ENCODE results near the gene BCL2. TPM values are rescaled to one million over a fixed set of nuclear protein-coding genes. Genes with fewer than 3 reads are reported as not detected.

The BCL2 gene
- total RNA-seq, 1 donor from 2014 or later: 18.7 TPM

DNA sequence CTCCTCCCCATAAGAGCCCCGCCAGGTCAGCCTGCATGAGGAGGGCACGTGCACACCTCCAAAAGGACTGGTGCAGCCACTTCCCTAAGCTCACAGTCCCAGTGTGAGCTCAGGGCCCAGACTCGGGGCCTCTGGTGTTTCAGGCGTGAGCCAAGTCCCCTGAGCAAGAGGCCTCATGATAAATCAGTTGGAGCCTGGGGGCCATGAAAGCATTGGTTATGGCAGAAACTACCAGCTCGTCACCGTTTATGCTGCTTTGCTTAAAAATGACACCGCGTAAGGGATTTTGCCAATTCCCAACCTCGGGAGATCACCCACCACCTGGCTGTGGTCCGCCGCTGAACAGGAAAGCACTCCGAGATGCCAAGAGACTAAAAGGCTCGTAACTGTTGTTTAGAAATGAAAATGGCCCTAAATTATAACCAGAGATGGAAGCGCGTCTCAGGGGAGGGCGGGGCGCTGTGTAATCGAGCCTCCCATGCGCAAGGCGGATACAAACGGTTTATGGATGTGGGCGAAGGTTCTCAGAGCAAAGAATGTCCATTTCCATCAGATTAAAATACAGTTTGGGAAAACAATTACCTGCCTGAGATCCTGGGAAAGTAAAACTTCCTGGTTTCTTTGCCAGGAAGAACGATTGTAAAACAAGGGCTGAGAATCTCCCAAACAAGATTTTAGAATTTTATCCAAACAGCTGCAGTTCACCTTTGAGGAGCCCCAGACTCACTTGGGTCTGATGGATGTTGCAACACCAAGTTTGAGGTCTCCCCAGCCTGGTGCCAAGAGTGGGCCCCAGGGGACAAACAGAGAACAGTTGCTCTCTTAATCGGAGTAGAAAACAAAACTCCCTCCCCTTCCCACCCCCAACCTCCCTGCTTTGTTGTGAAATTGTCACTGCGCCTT, 141.4 kb downstream of the BCL2 start:
- H3K4me1 ChIP-seq: peaks cover 81% of the 10 kb centered on the region
- peak overlapping the region; percentile 19 to 21 for H3K4me3 ChIP-seq
- no peak for DNase-seq (ENCODE audit: extremely low spot score in 2 of 2)
- intact Hi-C loops (cut with DNase I): no loop called here
- H3K9me3 ChIP-seq: no peaks in the 10 kb centered on the region
- peak overlapping the region; percentile 85 for H3K27ac ChIP-seq
- H3K27me3 ChIP-seq: no peaks in the 10 kb centered on the region
- no peaks in the 10 kb centered on the region for H3K36me3 ChIP-seq
- peak; percentile 30 to 69 for TF ChIP-seq POLR2AphosphoS5 (IDR thresholded peaks at IDR 0.05; ENCODE audit: insufficient read depth in 1 of 2, low read depth in 1 of 2)
- TF ChIP-seq, protein P1, sequence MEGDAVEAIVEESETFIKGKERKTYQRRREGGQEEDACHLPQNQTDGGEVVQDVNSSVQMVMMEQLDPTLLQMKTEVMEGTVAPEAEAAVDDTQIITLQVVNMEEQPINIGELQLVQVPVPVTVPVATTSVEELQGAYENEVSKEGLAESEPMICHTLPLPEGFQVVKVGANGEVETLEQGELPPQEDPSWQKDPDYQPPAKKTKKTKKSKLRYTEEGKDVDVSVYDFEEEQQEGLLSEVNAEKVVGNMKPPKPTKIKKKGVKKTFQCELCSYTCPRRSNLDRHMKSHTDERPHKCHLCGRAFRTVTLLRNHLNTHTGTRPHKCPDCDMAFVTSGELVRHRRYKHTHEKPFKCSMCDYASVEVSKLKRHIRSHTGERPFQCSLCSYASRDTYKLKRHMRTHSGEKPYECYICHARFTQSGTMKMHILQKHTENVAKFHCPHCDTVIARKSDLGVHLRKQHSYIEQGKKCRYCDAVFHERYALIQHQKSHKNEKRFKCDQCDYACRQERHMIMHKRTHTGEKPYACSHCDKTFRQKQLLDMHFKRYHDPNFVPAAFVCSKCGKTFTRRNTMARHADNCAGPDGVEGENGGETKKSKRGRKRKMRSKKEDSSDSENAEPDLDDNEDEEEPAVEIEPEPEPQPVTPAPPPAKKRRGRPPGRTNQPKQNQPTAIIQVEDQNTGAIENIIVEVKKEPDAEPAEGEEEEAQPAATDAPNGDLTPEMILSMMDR (IDR thresholded peaks at IDR 0.05): no peak
- TF ChIP-seq POLR2A (IDR thresholded peaks at IDR 0.05): no peak

DNA sequence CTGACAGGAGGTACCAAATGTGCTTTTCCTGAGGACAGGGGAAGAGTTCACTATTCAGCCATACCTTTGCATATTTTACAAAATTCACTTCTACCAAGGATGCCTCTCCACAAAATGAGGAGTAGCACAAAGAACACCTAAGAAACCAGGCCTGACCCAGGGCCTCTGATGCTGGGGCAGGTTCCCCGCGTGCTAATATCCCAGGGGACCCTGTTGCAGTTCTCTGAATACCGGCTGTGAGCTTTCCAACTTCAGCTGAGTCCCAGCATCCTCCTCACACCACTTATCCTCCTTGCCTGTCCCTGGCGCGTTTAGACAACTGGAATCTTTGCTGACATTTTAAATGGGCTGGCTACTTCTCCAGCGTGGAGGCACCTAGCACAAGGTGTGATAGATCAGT, 142.3 kb downstream of the BCL2 start:
- intact Hi-C loops (cut with DNase I): no loop called here
- no peak for TF ChIP-seq POLR2AphosphoS5 (IDR thresholded peaks at IDR 0.05; ENCODE audit: insufficient read depth in 1 of 2, low read depth in 1 of 2)
- TF ChIP-seq POLR2A (IDR thresholded peaks at IDR 0.05): no peak
- TF ChIP-seq, protein P1 (IDR thresholded peaks at IDR 0.05): no peak
- no peak for DNase-seq (ENCODE audit: extremely low spot score in 2 of 2)
- Histone ChIP-seq H3K27ac (peak overlapping the region; percentile 85), H3K4me1 (peaks cover 77% of the 10 kb centered on the region), H3K4me3 (no peak overlapping the region), H3K36me3 (no peaks in the 10 kb centered on the region), H3K9me3 (no peaks in the 10 kb centered on the region), H3K27me3 (no peaks in the 10 kb centered on the region)

DNA sequence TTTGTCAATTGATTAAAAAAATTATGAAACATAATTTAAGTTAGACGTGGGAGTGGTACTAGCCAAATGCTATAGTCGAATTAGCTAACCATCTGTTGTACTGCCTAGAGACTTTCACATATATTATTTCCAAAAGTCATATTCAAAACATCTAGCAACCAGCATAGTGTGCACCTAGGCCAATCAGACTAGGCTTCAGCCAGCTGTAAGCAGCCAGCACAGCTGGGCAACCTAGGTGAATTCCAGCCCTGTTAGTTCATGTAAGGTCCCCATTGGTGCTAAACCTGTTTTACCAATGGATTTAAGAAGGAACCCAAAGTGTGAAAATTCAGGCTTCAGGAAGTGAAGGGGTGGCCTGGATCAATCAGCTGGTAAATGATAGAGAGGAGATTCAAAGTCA, 144.3 kb downstream of the BCL2 start:
- H3K4me1 ChIP-seq: peaks cover 57% of the 10 kb centered on the region
- DNase-seq (ENCODE audit: extremely low spot score in 2 of 2): no peak
- H3K9me3 ChIP-seq: no peaks in the 10 kb centered on the region
- peak overlapping the region; percentile 85 for H3K27ac ChIP-seq
- no peaks in the 10 kb centered on the region for H3K36me3 ChIP-seq
- TF ChIP-seq POLR2A (IDR thresholded peaks at IDR 0.05) (no peak), POLR2AphosphoS5 (IDR thresholded peaks at IDR 0.05; ENCODE audit: insufficient read depth in 1 of 2, low read depth in 1 of 2) (no peak)
- TF ChIP-seq, protein P1 (IDR thresholded peaks at IDR 0.05): no peak
- H3K4me3 ChIP-seq: no peak overlapping the region
- H3K27me3 ChIP-seq: no peaks in the 10 kb centered on the region
- intact Hi-C loops (cut with DNase I): no loop called here

DNA sequence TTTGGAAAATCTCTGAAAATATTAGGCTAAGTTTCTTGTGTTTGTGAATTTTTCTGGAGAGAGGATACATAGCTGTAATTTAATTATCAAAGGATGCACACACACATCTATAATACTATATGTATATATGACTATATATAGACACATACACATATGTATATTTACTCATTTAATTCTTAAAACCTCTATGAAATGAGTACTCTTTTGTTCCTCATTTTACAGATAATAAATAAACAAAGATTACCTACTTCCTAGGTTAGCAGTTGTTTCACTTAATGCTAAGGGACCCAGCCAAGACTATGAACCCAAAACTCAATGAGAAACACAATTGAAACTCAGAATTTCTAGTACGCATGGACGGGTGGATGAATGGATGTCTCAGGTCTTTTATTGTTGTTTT, 145.6 kb downstream of the BCL2 start:
- H3K4me1 ChIP-seq: peaks cover 45% of the 10 kb centered on the region
- no peaks in the 10 kb centered on the region for H3K9me3 ChIP-seq
- no peak overlapping the region for H3K4me3 ChIP-seq
- no peak overlapping the region for H3K27ac ChIP-seq
- no peaks in the 10 kb centered on the region for H3K27me3 ChIP-seq
- no peaks in the 10 kb centered on the region for H3K36me3 ChIP-seq
- TF ChIP-seq POLR2AphosphoS5 (IDR thresholded peaks at IDR 0.05; ENCODE audit: insufficient read depth in 1 of 2, low read depth in 1 of 2) (no peak), POLR2A (IDR thresholded peaks at IDR 0.05) (no peak)
- TF ChIP-seq, protein P1 (IDR thresholded peaks at IDR 0.05): no peak
- intact Hi-C loops (cut with DNase I): no loop called here
- no peak for DNase-seq (ENCODE audit: extremely low spot score in 2 of 2)

DNA sequence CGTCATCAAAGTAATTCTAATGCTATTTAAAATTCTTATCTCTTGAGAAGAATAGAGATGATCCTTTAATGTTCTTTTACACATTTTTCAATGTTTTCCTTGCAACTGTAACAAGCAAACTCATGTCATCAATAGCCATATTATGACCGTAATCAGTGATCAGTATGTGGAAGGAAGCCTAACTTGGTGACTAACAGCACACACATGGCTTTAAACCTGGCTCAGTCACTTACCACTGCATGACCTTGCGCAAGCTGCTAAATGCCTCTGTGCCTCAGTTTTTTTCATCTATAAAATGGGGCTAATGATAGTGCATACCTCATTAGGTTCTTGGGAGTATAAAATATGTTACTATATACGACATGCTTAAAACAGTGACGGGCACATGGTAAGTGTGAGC, 149.7 kb downstream of the BCL2 start:
- no peak for DNase-seq (ENCODE audit: extremely low spot score in 2 of 2)

More for the DNA sequence above, 149.7 kb downstream of the BCL2 start:
- Histone ChIP-seq H3K27ac (no peak overlapping the region), H3K9me3 (no peaks in the 10 kb centered on the region), H3K4me1 (peaks cover 12% of the 10 kb centered on the region), H3K36me3 (no peaks in the 10 kb centered on the region), H3K27me3 (no peaks in the 10 kb centered on the region), H3K4me3 (no peak overlapping the region)
- TF ChIP-seq POLR2AphosphoS5 (IDR thresholded peaks at IDR 0.05; ENCODE audit: insufficient read depth in 1 of 2, low read depth in 1 of 2) (no peak), POLR2A (IDR thresholded peaks at IDR 0.05) (no peak)
- TF ChIP-seq, protein P1 (IDR thresholded peaks at IDR 0.05): no peak
- intact Hi-C loops (cut with DNase I): no loop called here
